Mesenchymal stem cell (in vitro differentiated cells and primary cell): ENCODE results near the gene CYP8B1.
A peak's percentile ranks its signal among the peaks of the same experiment; 100 is the strongest.

ENCODE experiments used
- DNase-seq: peaks from one replicate; pipeline ENCODE4 v3.0.0-alpha.2; 2013
- H2AFZ ChIP-seq: one replicate; pipeline ENCODE4 v1.6.1; 2013; ENCODE audit warnings: low read depth, mild to moderate bottlenecking, control low read depth, inconsistent platforms, low read length, moderate library complexity
- H2AK5ac ChIP-seq: 2 replicates; pipeline ENCODE4 v1.6.1; 2013; ENCODE audit warnings: low read length, moderate library complexity, mild to moderate bottlenecking, inconsistent platforms; ENCODE audit not compliant: severe bottlenecking
- H2BK120ac ChIP-seq: one replicate; pipeline ENCODE4 v1.6.1; 2013; ENCODE audit warnings: low read depth, mild to moderate bottlenecking, inconsistent platforms, low read length, moderate library complexity
- H2BK12ac ChIP-seq, 2 experiments: one replicate each; pipeline ENCODE4 v1.6.1; 2013; ENCODE audit warnings: inconsistent platforms in 2 of 2, low read length in 2 of 2, mild to moderate bottlenecking in 2 of 2, moderate library complexity in 2 of 2, control low read depth in 1 of 2
- H2BK15ac ChIP-seq: one replicate; pipeline ENCODE4 v1.6.1; 2013; ENCODE audit warnings: mild to moderate bottlenecking, low read depth, inconsistent platforms; ENCODE audit not compliant: poor library complexity, severe bottlenecking
- H2BK5ac ChIP-seq: 2 replicates; pipeline ENCODE4 v1.6.1; 2013; ENCODE audit warnings: low read depth, mild to moderate bottlenecking, low read length, control low read depth, inconsistent platforms; ENCODE audit not compliant: poor library complexity, severe bottlenecking
- H3K14ac ChIP-seq, 2 experiments: one replicate each; pipeline ENCODE4 v1.6.1; 2013; ENCODE audit warnings: inconsistent platforms in 2 of 2, low read length in 2 of 2, control low read depth in 1 of 2, mild to moderate bottlenecking in 1 of 2, moderate library complexity in 1 of 2
- H3K18ac ChIP-seq, 2 experiments: one replicate each; pipeline ENCODE4 v1.6.1; 2013; ENCODE audit warnings: inconsistent platforms in 2 of 2, low read length in 2 of 2, control low read depth in 1 of 2, low read depth in 1 of 2, mild to moderate bottlenecking in 1 of 2
- H3K23ac ChIP-seq, 2 experiments: one replicate each; pipeline ENCODE4 v1.6.1; 2013; ENCODE audit warnings: inconsistent platforms in 2 of 2, low read length in 2 of 2, mild to moderate bottlenecking in 2 of 2, moderate library complexity in 2 of 2, control low read depth in 1 of 2
- H3K27ac ChIP-seq: 2 replicates; pipeline ENCODE4 v1.5.1; 2013; ENCODE audit warnings: mild to moderate bottlenecking, moderate library complexity, low read length, control low read depth, inconsistent platforms; ENCODE audit not compliant: poor library complexity, severe bottlenecking
- H3K27me3 ChIP-seq, 2 experiments: 2 replicates each; pipeline versions ENCODE4 v1.6.1 to v1.7.0; 2013; ENCODE audit warnings: low read length in 2 of 2, mild to moderate bottlenecking in 2 of 2, moderate library complexity in 2 of 2, control low read depth in 1 of 2, inconsistent platforms in 1 of 2; ENCODE audit not compliant: control insufficient read depth in 1 of 2, insufficient read depth in 1 of 2
- H3K36me3 ChIP-seq, 2 experiments: 2 replicates each; pipeline versions ENCODE4 v1.6.1 to v1.7.0; 2013; ENCODE audit warnings: low read length in 2 of 2, control low read depth in 1 of 2, inconsistent platforms in 1 of 2, low read depth in 1 of 2, mild to moderate bottlenecking in 1 of 2; ENCODE audit not compliant: insufficient read depth in 2 of 2, control insufficient read depth in 1 of 2
- H3K4ac ChIP-seq, 2 experiments: one replicate each; pipeline ENCODE4 v1.6.1; 2013; ENCODE audit warnings: inconsistent platforms in 2 of 2, low read length in 2 of 2, mild to moderate bottlenecking in 2 of 2, moderate library complexity in 2 of 2, control low read depth in 1 of 2, low read depth in 1 of 2
- H3K4me1 ChIP-seq: 2 replicates; pipeline ENCODE4 v1.6.1; 2013; ENCODE audit warnings: low read depth, low read length, control low read depth; ENCODE audit not compliant: control insufficient read depth, insufficient read depth
- H3K4me2 ChIP-seq: 2 replicates; pipeline ENCODE4 v1.6.1; 2013; ENCODE audit warnings: low read length, mild to moderate bottlenecking, inconsistent platforms; ENCODE audit not compliant: poor library complexity, severe bottlenecking
- H3K4me3 ChIP-seq, 2 experiments: 2 replicates each; pipeline versions ENCODE4 v1.5.1 to v1.7.0; 2013; ENCODE audit warnings: low read length in 2 of 2, mild to moderate bottlenecking in 2 of 2, control low read depth in 1 of 2, low read depth in 1 of 2; ENCODE audit not compliant: insufficient read depth in 1 of 2
- H3K79me1 ChIP-seq: replicated peaks from 2 replicates; pipeline ENCODE4 v1.6.1; 2013; ENCODE audit warnings: mild to moderate bottlenecking, control low read depth, low read length, inconsistent platforms; ENCODE audit not compliant: poor library complexity, severe bottlenecking
- H3K9ac ChIP-seq: 2 replicates; pipeline ENCODE4 v1.7.0; 2013; ENCODE audit warnings: mild to moderate bottlenecking, low read length, moderate library complexity
- H3K9me3 ChIP-seq: 2 replicates; pipeline ENCODE4 v1.7.0; 2013; ENCODE audit warnings: mild to moderate bottlenecking, low read length; ENCODE audit not compliant: control insufficient read depth
- H4K8ac ChIP-seq: one replicate; pipeline ENCODE4 v1.6.1; 2013; ENCODE audit warnings: inconsistent platforms, mild to moderate bottlenecking, low read length, moderate library complexity
- H4K91ac ChIP-seq: one replicate; pipeline ENCODE4 v1.6.1; 2013; ENCODE audit warnings: mild to moderate bottlenecking, low read length, inconsistent platforms
- WGBS: methylation state at CpG from one replicate; pipeline ENCODE4 v1.1.7; 2013; ENCODE audit warnings: mixed read lengths; 5-methylcytosine and 5-hydroxymethylcytosine counted together

CYP8B1 gene

DNA sequence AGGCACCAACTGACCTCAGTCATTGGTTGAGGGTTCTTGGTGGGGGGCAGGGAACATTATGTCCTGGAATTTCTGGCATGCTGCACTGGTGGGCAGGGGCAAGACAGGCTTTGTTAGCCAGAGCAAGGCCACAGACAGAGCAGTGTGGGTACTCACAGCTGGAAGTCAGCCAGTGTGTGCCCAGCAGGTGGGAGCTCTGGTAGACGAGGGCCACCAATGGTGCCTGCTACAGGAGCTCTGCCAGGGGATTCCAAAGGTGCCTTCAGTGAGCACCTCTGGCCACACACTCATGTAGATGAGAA, 31.3 kb downstream of the CYP8B1 start:
- no peak overlapping the region for H3K27ac ChIP-seq
- no peak overlapping the region for H3K9ac ChIP-seq
- H3K4me1 ChIP-seq, result peaks cover 6% of the 10 kb centered on the region
- WGBS, result 33% methylated on average over 1 of the region's 1 CpG
- DNase-seq, result no peak
- H2AFZ ChIP-seq, result no peak overlapping the region
- H4K91ac ChIP-seq, result no peak overlapping the region
- no peak overlapping the region for H2AK5ac ChIP-seq
- H4K8ac ChIP-seq, result no peak overlapping the region
- no peak overlapping the region for H2BK15ac ChIP-seq
- H3K27me3 ChIP-seq, result peaks cover 0 to 3% of the 10 kb centered on the region in 2 experiments
- no peaks in the 10 kb centered on the region for H3K36me3 ChIP-seq
- no peak overlapping the region for H2BK5ac ChIP-seq
- no peak overlapping the region for H2BK120ac ChIP-seq
- no peak overlapping the region for H3K23ac ChIP-seq
- H2BK12ac ChIP-seq, result no peak overlapping the region
- no peak overlapping the region for H3K14ac ChIP-seq
- H3K9me3 ChIP-seq, result no peaks in the 10 kb centered on the region
- H3K4me3 ChIP-seq, result no peak overlapping the region
- no peaks in the 10 kb centered on the region for H3K79me1 ChIP-seq
- no peak overlapping the region for H3K4ac ChIP-seq
- no peak overlapping the region for H3K4me2 ChIP-seq
- no peak overlapping the region for H3K18ac ChIP-seq

DNA sequence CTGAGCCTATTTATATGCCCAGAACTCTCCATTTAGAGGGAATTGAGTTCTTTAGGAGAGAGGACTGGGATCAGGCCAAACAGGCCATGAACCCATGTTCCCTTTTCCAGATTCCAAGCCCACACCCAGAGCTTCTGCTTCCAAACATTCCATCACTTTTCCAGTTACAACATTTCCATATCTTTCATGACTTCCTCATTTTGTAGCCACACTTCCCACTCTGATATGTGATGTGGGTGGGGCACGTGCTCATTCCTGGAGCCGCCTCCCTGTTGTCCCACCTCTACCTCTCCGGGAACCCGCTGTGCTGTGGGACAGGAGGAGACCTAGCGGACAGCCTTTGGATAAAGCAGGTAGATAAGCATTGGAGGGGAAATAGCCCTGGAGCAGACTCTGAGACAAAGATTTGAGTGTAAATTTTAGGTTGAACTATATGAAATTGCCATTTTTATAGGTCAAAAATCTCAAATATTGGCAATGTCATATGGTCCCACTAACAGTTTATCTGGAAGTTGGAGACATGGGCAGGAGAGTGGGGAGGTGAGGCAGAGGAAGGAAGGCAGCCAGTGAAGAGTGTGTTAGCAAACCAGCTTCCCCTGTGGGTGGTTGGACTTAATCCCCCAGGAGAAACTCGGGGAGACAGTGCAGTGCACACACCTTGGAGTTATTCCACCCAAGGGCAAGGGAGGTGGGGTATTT, 31.8 kb downstream of the CYP8B1 start:
- Histone ChIP-seq H3K4me1 (peaks cover 6% of the 10 kb centered on the region), H3K9ac (no peak overlapping the region), H3K9me3 (no peaks in the 10 kb centered on the region), H3K4me3 (no peak overlapping the region), H2BK15ac (no peak overlapping the region), H3K4me2 (no peak overlapping the region), H4K8ac (no peak overlapping the region), H3K18ac (no peak overlapping the region), H4K91ac (no peak overlapping the region), H3K4ac (no peak overlapping the region), H2BK12ac (no peak overlapping the region), H3K14ac (no peak overlapping the region), H2AK5ac (no peak overlapping the region), H3K27me3 (peaks cover 0 to 3% of the 10 kb centered on the region in 2 experiments), H2BK5ac (no peak overlapping the region), H3K36me3 (no peaks in the 10 kb centered on the region), H3K79me1 (no peaks in the 10 kb centered on the region), H3K23ac (no peak overlapping the region), H3K27ac (no peak overlapping the region), H2AFZ (no peak overlapping the region), H2BK120ac (no peak overlapping the region)
- 81% methylated on average over 6 of the region's 6 CpGs for WGBS
- no peak for DNase-seq

DNA sequence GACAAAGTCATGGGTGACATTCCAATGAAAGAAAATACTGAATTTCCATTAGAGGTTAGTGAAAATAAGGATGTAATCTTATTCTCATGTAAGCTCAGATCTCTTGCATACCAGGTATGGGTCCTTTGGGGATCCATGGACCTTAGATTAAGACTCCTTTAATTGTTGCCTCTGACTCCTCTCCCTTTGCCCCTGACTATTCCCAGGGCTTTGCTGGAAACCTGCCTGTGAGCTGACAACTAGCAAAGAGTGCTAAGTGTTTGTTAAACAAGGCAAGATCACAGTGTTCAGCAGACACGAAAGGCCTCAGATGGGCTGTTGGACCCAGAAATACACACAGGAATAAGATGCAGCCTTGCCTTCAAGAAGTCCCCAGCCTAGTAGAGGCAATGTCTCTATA, 34.3 kb downstream of the CYP8B1 start:
- Histone ChIP-seq H3K23ac (no peak overlapping the region), H4K8ac (no peak overlapping the region), H2BK12ac (no peak overlapping the region), H3K18ac (no peak overlapping the region), H3K4me1 (peaks cover 6% of the 10 kb centered on the region), H3K4me2 (no peak overlapping the region), H3K79me1 (no peaks in the 10 kb centered on the region), H4K91ac (no peak overlapping the region), H2BK120ac (no peak overlapping the region), H3K9me3 (no peaks in the 10 kb centered on the region), H3K27me3 (peaks cover 0 to 9% of the 10 kb centered on the region in 2 experiments), H3K27ac (no peak overlapping the region), H2BK15ac (no peak overlapping the region), H2AFZ (no peak overlapping the region), H3K4me3 (no peak overlapping the region), H3K14ac (no peak overlapping the region), H3K4ac (no peak overlapping the region), H2BK5ac (no peak overlapping the region), H3K36me3 (no peaks in the 10 kb centered on the region), H3K9ac (no peak overlapping the region), H2AK5ac (no peak overlapping the region)
- no peak for DNase-seq
- WGBS, result 73% methylated on average over 1 of the region's 1 CpG

GRCh38 chr3:42839616-42840015, 36.1 kb downstream of the CYP8B1 start:
- 46% methylated on average over 7 of the region's 7 CpGs for WGBS
- H3K14ac ChIP-seq, result no peak overlapping the region
- H4K91ac ChIP-seq, result no peak overlapping the region
- no peak overlapping the region for H3K18ac ChIP-seq
- no peak overlapping the region for H3K23ac ChIP-seq
- H3K36me3 ChIP-seq, result no peaks in the 10 kb centered on the region
- H3K4me3 ChIP-seq, result peak overlapping the region in 1 of 2 experiments; percentile 12
- H2AK5ac ChIP-seq, result no peak overlapping the region
- no peak overlapping the region for H4K8ac ChIP-seq
- peaks cover 0 to 19% of the 10 kb centered on the region in 2 experiments for H3K27me3 ChIP-seq
- no peaks in the 10 kb centered on the region for H3K79me1 ChIP-seq
- no peak overlapping the region for H3K4ac ChIP-seq
- no peak overlapping the region for H2BK15ac ChIP-seq
- H2BK120ac ChIP-seq, result no peak overlapping the region
- peak; percentile 72 for DNase-seq
- H2BK5ac ChIP-seq, result no peak overlapping the region
- H2BK12ac ChIP-seq, result no peak overlapping the region
- H3K9ac ChIP-seq, result peak overlapping the region; percentile 57
- peaks cover 4% of the 10 kb centered on the region for H3K4me1 ChIP-seq
- H3K9me3 ChIP-seq, result no peaks in the 10 kb centered on the region
- H2AFZ ChIP-seq, result no peak overlapping the region
- H3K4me2 ChIP-seq, result no peak overlapping the region
- H3K27ac ChIP-seq, result no peak overlapping the region
